ENCODE results near the gene CAMSAP1. TPM values are rescaled to one million over a fixed set of nuclear protein-coding genes. Genes with fewer than 3 reads are reported as not detected.

Gene CAMSAP1
- total and polyA plus RNA-seq, 2 donors (not counting 1 experiment from before 2014, with no cell fraction given): 5.0 to 18.8 TPM

DNA sequence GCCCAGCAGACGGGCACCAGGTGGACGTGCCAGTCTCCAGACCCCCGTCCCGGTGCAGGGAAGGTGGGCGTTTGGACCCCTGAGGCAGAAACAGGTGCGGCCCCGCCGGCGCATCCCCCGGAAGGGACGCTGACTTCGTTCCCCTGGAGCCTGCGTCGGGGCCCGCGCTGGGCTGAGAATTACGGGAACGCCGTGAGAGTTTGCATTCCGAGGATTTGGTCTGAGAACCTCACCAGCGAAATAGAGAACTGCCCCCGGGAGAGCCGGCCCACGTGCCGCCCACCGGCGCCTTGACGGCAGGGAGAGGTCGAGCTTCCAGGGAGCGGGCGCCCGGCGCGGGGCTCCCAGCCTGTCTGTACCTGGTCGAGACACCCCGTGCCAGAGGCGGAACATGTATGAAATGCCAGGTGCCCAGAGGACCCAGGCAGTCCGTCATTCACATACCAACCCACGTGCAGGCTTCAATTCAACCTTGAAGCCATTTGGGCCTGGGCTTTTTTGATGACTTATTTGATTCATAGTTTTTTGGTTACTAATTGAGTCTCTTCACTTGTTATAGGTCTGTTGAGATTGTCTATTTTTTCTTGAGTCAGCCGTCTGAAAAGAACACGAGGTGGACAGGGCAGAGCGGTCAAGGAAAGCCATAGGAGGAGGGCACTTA, 877 bp upstream of the CAMSAP1 start:
- Histone ChIP-seq H3K79me2 (ENCODE audit: control insufficient read depth, insufficient read depth, low read length) (peaks cover 40% of the 10 kb centered on the region), H3K9me3 (ENCODE audit: control insufficient read depth, insufficient read depth, low read depth, low read length) (no peaks in the 10 kb centered on the region), H3K27ac (ENCODE audit: insufficient read depth, low read length) (no peak overlapping the region), H3K4me2 (ENCODE audit: extremely low read depth, insufficient read depth, low read length) (peak overlapping the region; percentile 81), H3K9ac (ENCODE audit: insufficient read depth, low read length) (peak overlapping the region; percentile 33), H2AFZ (ENCODE audit: low read length) (peak overlapping the region; percentile 71), H3K4me3 (replicated peaks in 1 of 4; ENCODE audit: control extremely low read depth in 1 of 4, insufficient read depth in 1 of 4, low read depth in 3 of 4, low read length in 4 of 4) (peak overlapping the region; percentile 54 to 76 (median 66)), H3K27me3 (ENCODE audit: control insufficient read depth, insufficient read depth, low read length) (no peaks in the 10 kb centered on the region), H3K4me1 (ENCODE audit: control insufficient read depth, extremely low read depth, insufficient read depth, low read length) (peaks cover 11% of the 10 kb centered on the region), H3K36me3 (ENCODE audit: control insufficient read depth, insufficient read depth, low read length) (peaks cover 2% of the 10 kb centered on the region), H4K20me1 (ENCODE audit: control insufficient read depth, extremely low read depth, insufficient read depth, low read length) (peaks cover 2% of the 10 kb centered on the region)
- TF ChIP-seq, protein P1, sequence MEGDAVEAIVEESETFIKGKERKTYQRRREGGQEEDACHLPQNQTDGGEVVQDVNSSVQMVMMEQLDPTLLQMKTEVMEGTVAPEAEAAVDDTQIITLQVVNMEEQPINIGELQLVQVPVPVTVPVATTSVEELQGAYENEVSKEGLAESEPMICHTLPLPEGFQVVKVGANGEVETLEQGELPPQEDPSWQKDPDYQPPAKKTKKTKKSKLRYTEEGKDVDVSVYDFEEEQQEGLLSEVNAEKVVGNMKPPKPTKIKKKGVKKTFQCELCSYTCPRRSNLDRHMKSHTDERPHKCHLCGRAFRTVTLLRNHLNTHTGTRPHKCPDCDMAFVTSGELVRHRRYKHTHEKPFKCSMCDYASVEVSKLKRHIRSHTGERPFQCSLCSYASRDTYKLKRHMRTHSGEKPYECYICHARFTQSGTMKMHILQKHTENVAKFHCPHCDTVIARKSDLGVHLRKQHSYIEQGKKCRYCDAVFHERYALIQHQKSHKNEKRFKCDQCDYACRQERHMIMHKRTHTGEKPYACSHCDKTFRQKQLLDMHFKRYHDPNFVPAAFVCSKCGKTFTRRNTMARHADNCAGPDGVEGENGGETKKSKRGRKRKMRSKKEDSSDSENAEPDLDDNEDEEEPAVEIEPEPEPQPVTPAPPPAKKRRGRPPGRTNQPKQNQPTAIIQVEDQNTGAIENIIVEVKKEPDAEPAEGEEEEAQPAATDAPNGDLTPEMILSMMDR (conservative IDR thresholded peaks at IDR 0.05 in 1 of 2, IDR thresholded peaks at IDR 0.05 in 1 of 2; ENCODE audit: low read depth in 1 of 2, low read length in 2 of 2): no peak
- no peak for TF ChIP-seq EZH2 (IDR thresholded peaks at IDR 0.05; ENCODE audit: low read length, missing control alignments)
- DNase-seq (ENCODE audit: low read depth in 2 of 2): no peak

- Histone ChIP-seq H3K27ac (ENCODE audit: insufficient read depth, low read length) (no peak overlapping the region), H3K4me1 (ENCODE audit: control insufficient read depth, extremely low read depth, insufficient read depth, low read length) (peaks cover 11% of the 10 kb centered on the region), H4K20me1 (ENCODE audit: control insufficient read depth, extremely low read depth, insufficient read depth, low read length) (peaks cover 2% of the 10 kb centered on the region), H3K4me2 (ENCODE audit: extremely low read depth, insufficient read depth, low read length) (no peak overlapping the region), H3K9me3 (ENCODE audit: control insufficient read depth, insufficient read depth, low read depth, low read length) (no peaks in the 10 kb centered on the region), H3K27me3 (ENCODE audit: control insufficient read depth, insufficient read depth, low read length) (no peaks in the 10 kb centered on the region), H3K4me3 (replicated peaks in 1 of 4; ENCODE audit: control extremely low read depth in 1 of 4, insufficient read depth in 1 of 4, low read depth in 3 of 4, low read length in 4 of 4) (peak overlapping the region in 2 of 4 experiments; percentile 36 to 65), H3K79me2 (ENCODE audit: control insufficient read depth, insufficient read depth, low read length) (peaks cover 51% of the 10 kb centered on the region), H3K9ac (ENCODE audit: insufficient read depth, low read length) (no peak overlapping the region), H3K36me3 (ENCODE audit: control insufficient read depth, insufficient read depth, low read length) (peaks cover 2% of the 10 kb centered on the region), H2AFZ (ENCODE audit: low read length) (no peak overlapping the region)
- no peak for TF ChIP-seq EZH2 (IDR thresholded peaks at IDR 0.05; ENCODE audit: low read length, missing control alignments)
- TF ChIP-seq, protein P1 (conservative IDR thresholded peaks at IDR 0.05 in 1 of 2, IDR thresholded peaks at IDR 0.05 in 1 of 2; ENCODE audit: low read depth in 1 of 2, low read length in 2 of 2): no peak
- peak in 1 of 2 donors; percentile 47 for DNase-seq (ENCODE audit: low read depth in 2 of 2)
Observed at GRCh38 chr9:135907006-135907430, 328 bp downstream of the CAMSAP1 start.

GRCh38 chr9:135906291-135907005, 898 bp downstream of the CAMSAP1 start:
- H3K27ac ChIP-seq (ENCODE audit: insufficient read depth, low read length): no peak overlapping the region
- peaks cover 11% of the 10 kb centered on the region for H3K4me1 ChIP-seq (ENCODE audit: control insufficient read depth, extremely low read depth, insufficient read depth, low read length)
- peaks cover 2% of the 10 kb centered on the region for H3K36me3 ChIP-seq (ENCODE audit: control insufficient read depth, insufficient read depth, low read length)
- DNase-seq (ENCODE audit: low read depth in 2 of 2): peak; percentile 54 to 66
- H3K79me2 ChIP-seq (ENCODE audit: control insufficient read depth, insufficient read depth, low read length): peaks cover 57% of the 10 kb centered on the region
- H3K27me3 ChIP-seq (ENCODE audit: control insufficient read depth, insufficient read depth, low read length): no peaks in the 10 kb centered on the region
- peaks cover 2% of the 10 kb centered on the region for H4K20me1 ChIP-seq (ENCODE audit: control insufficient read depth, extremely low read depth, insufficient read depth, low read length)
- H2AFZ ChIP-seq (ENCODE audit: low read length): no peak overlapping the region
- H3K4me3 ChIP-seq (replicated peaks in 1 of 4; ENCODE audit: control extremely low read depth in 1 of 4, insufficient read depth in 1 of 4, low read depth in 3 of 4, low read length in 4 of 4): peak overlapping the region; percentile 42 to 74 (median 63)
- TF ChIP-seq EZH2 (IDR thresholded peaks at IDR 0.05; ENCODE audit: low read length, missing control alignments): no peak
- TF ChIP-seq, protein P1 (conservative IDR thresholded peaks at IDR 0.05 in 1 of 2, IDR thresholded peaks at IDR 0.05 in 1 of 2; ENCODE audit: low read depth in 1 of 2, low read length in 2 of 2): no peak
- H3K4me2 ChIP-seq (ENCODE audit: extremely low read depth, insufficient read depth, low read length): peak overlapping the region; percentile 88
- H3K9ac ChIP-seq (ENCODE audit: insufficient read depth, low read length): peak overlapping the region; percentile 8
- no peaks in the 10 kb centered on the region for H3K9me3 ChIP-seq (ENCODE audit: control insufficient read depth, insufficient read depth, low read depth, low read length)
